ENCODE results near the gene JAM2. TPM values are rescaled to one million over a fixed set of nuclear protein-coding genes. Genes with fewer than 3 reads are reported as not detected.

Gene JAM2
- total RNA-seq, 1 experiment from 2014 or later, result 0.26 TPM

- no peak for DNase-seq (ENCODE audit: low read depth, low spot score)
- in situ Hi-C loops (cut with HindIII; ENCODE audit: low pct_unique_long_range_greater_than_20kb, low sequenced_read_pairs), result no loop called here
Measured at GRCh38 chr21:25737421-25737820, 98.4 kb downstream of the JAM2 start.

GRCh38 chr21:25742900-25743299 lies 103.8 kb downstream of the JAM2 start:
- no peak for DNase-seq (ENCODE audit: low read depth, low spot score)
- in situ Hi-C loops (cut with HindIII; ENCODE audit: low pct_unique_long_range_greater_than_20kb, low sequenced_read_pairs), result no loop called here

GRCh38 chr21:25744854-25745253 lies 105.8 kb downstream of the JAM2 start:
- in situ Hi-C loops (cut with HindIII; ENCODE audit: low pct_unique_long_range_greater_than_20kb, low sequenced_read_pairs), result no loop called here
- no peak for DNase-seq (ENCODE audit: low read depth, low spot score)

- in situ Hi-C loops (cut with HindIII; ENCODE audit: low pct_unique_long_range_greater_than_20kb, low sequenced_read_pairs), result no loop called here
- no peak for DNase-seq (ENCODE audit: low read depth, low spot score)
Measured at GRCh38 chr21:25750085-25750484, 111.0 kb downstream of the JAM2 start.

GRCh38 chr21:25752416-25752815 lies 113.4 kb downstream of the JAM2 start:
- in situ Hi-C loops (cut with HindIII; ENCODE audit: low pct_unique_long_range_greater_than_20kb, low sequenced_read_pairs), result no loop called here
- no peak for DNase-seq (ENCODE audit: low read depth, low spot score)

- DNase-seq (ENCODE audit: low read depth, low spot score), result no peak
- in situ Hi-C loops (cut with HindIII; ENCODE audit: low pct_unique_long_range_greater_than_20kb, low sequenced_read_pairs), result no loop called here
Measured at GRCh38 chr21:25756190-25756932, 117.3 kb downstream of the JAM2 start.

GRCh38 chr21:25757531-25757930 lies 118.5 kb downstream of the JAM2 start:
- in situ Hi-C loops (cut with HindIII; ENCODE audit: low pct_unique_long_range_greater_than_20kb, low sequenced_read_pairs), result no loop called here
- no peak for DNase-seq (ENCODE audit: low read depth, low spot score)

- in situ Hi-C loops (cut with HindIII; ENCODE audit: low pct_unique_long_range_greater_than_20kb, low sequenced_read_pairs), result no loop called here
- DNase-seq (ENCODE audit: low read depth, low spot score), result no peak
Measured at GRCh38 chr21:25759573-25759972, 120.5 kb downstream of the JAM2 start.

GRCh38 chr21:25760061-25760460 lies 121.0 kb downstream of the JAM2 start:
- DNase-seq (ENCODE audit: low read depth, low spot score), result no peak
- in situ Hi-C loops (cut with HindIII; ENCODE audit: low pct_unique_long_range_greater_than_20kb, low sequenced_read_pairs), result no loop called here

GRCh38 chr21:25760677-25761076 lies 121.6 kb downstream of the JAM2 start:
- in situ Hi-C loops (cut with HindIII; ENCODE audit: low pct_unique_long_range_greater_than_20kb, low sequenced_read_pairs), result no loop called here
- DNase-seq (ENCODE audit: low read depth, low spot score), result no peak

GRCh38 chr21:25764065-25764464 lies 125.0 kb downstream of the JAM2 start:
- DNase-seq (ENCODE audit: low read depth, low spot score), result no peak
- in situ Hi-C loops (cut with HindIII; ENCODE audit: low pct_unique_long_range_greater_than_20kb, low sequenced_read_pairs), result no loop called here

Other genes with a start within 250 kb of the JAM2 start
- gene MRPL39, start 31.8 kb upstream of the JAM2 start, total RNA-seq (2014; rRNA removed; shearing (Covaris generic)), result 45.2 and 49.0 TPM in 2 replicates
- gene ATP5PF, start 95.6 kb downstream of the JAM2 start, total RNA-seq (2014; rRNA removed; shearing (Covaris generic)), result 135 and 167 TPM in 2 replicates
- gene GABPA, start 95.7 kb downstream of the JAM2 start, total RNA-seq (2014; rRNA removed; shearing (Covaris generic)), result 17.4 and 17.8 TPM in 2 replicates

All from SK-MEL-5 (cell line).